ENCODE measurements around the gene MGLL. TPM values are rescaled to one million over a fixed set of nuclear protein-coding genes. Genes with fewer than 3 reads are reported as not detected.

MGLL gene
- polyA plus RNA-seq, 4 donors, result 24.7 to 47.2 (median 43.1) TPM

DNA sequence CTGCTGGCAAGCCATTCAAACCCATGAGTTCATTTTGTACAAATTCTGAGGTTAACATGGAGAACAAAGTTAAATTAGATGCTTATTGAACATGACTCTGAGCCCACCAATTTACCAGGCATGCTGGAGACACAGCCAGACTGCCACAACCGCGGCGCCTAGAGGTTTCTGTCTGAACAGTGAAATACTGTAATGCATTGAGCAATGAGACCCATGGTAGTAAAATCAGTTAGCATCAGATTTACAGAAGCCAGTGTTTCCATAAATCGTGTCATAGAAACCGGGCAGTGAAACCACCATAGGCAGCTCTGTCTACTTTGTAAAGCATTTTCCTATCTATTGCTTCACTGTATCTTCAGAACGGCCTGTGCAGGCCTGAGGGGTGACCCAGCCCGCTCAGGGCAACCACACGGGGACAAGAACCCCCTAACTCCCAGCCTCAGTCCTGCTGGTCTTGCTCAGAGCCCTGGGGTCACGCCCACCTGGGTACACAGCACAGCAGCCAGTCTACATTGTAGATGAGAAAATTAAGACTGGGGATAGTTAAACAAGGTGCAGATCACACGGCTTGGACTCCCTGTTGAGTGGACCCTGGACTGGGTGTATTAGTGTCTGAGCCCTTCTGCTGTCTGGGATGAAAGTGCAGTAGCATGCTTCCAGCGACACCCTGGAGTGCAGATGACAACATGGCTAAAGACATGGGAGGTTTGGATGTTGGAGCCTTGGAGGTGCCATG is 44.2 kb downstream of the MGLL start:
- Histone ChIP-seq H3K36me3 (ENCODE audit: control insufficient read depth in 3 of 3, insufficient read depth in 2 of 3, low read depth in 1 of 3, low read length in 3 of 3) (peaks cover 0 to 17% (median 2%) of the 10 kb centered on the region in 3 donors), H3K4me1 (ENCODE audit: control insufficient read depth in 3 of 3, insufficient read depth in 2 of 3, low read depth in 1 of 3, low read length in 2 of 3) (peaks cover 8 to 16% (median 13%) of the 10 kb centered on the region in 3 donors), H3K27me3 (ENCODE audit: control insufficient read depth in 3 of 3, insufficient read depth in 3 of 3, low read length in 3 of 3) (no peaks in the 10 kb centered on the region), H3K4me3 (ENCODE audit: low read depth in 1 of 3, low read length in 3 of 3) (no peak overlapping the region), H3K9me3 (ENCODE audit: control insufficient read depth in 2 of 2, insufficient read depth in 1 of 2, low read depth in 1 of 2, low read length in 1 of 2) (peaks cover 0 to 10% of the 10 kb centered on the region in 2 donors), H3K27ac (ENCODE audit: low read depth in 1 of 3, low read length in 2 of 3) (peak overlapping the region; percentile 37 to 78 (median 65))
- 53 to 79% (median 68%) methylated on average over 11 of the region's 11 CpGs for WGBS, 3 donors
- DNase-seq, result peak; percentile 87 to 93
- FAIRE-seq, result no peak

DNA sequence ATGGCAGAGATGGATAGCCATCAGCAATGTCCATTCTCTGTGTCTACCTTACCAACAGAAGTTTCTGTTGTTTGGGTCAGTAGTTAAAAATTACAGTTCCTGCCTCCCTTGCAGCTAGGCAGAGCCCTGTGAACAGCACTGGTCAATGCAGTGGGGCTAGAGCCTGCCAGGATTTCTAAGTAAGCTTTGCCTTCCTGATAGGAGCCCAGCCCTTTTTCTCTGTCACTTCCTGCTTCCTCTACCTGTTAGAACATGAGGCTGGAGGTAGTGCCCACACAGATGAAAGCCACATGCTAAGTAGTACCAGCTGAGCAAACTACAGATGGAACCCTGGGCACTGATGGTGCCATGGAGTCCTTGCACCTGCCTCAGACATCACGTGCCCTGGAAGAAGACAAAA is 45.0 kb downstream of the MGLL start:
- Histone ChIP-seq H3K4me1 (ENCODE audit: control insufficient read depth in 3 of 3, insufficient read depth in 2 of 3, low read depth in 1 of 3, low read length in 2 of 3) (peaks cover 8 to 16% (median 13%) of the 10 kb centered on the region in 3 donors), H3K9me3 (ENCODE audit: control insufficient read depth in 2 of 2, insufficient read depth in 1 of 2, low read depth in 1 of 2, low read length in 1 of 2) (peaks cover 0 to 15% of the 10 kb centered on the region in 2 donors), H3K4me3 (ENCODE audit: low read depth in 1 of 3, low read length in 3 of 3) (no peak overlapping the region), H3K27ac (ENCODE audit: low read depth in 1 of 3, low read length in 2 of 3) (peak overlapping the region in 1 of 3 donors; percentile 65), H3K27me3 (ENCODE audit: control insufficient read depth in 3 of 3, insufficient read depth in 3 of 3, low read length in 3 of 3) (no peaks in the 10 kb centered on the region), H3K36me3 (ENCODE audit: control insufficient read depth in 3 of 3, insufficient read depth in 2 of 3, low read depth in 1 of 3, low read length in 3 of 3) (peaks cover 0 to 20% (median 2%) of the 10 kb centered on the region in 3 donors)
- FAIRE-seq, result no peak
- peak in 1 of 2 donors; percentile 53 for DNase-seq
- WGBS, 3 donors, result 83 to 95% (median 88%) methylated on average over 1 of the region's 1 CpG

DNA sequence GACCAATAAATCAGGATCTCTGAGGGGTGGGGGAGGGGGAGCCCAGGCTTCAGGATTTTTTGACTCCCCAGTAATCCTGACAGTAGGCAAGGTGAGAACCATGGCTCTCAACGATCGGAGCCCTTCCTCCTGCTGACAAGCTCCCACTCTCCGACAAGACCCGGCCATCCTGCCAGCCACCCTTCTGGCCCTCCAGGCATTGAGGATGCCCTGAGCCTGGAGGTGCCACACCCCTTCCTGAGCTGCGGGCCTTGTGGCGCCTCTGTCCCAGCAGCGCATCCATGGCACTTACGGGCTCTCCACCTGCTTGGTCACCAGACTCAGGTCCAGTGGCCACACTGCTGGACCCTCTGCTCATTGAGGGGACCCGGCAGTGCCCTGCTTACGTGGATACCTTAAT is 46.0 kb downstream of the MGLL start:
- Histone ChIP-seq H3K27me3 (ENCODE audit: control insufficient read depth in 3 of 3, insufficient read depth in 3 of 3, low read length in 3 of 3) (no peaks in the 10 kb centered on the region), H3K4me1 (ENCODE audit: control insufficient read depth in 3 of 3, insufficient read depth in 2 of 3, low read depth in 1 of 3, low read length in 2 of 3) (peaks cover 8 to 16% (median 13%) of the 10 kb centered on the region in 3 donors), H3K27ac (ENCODE audit: low read depth in 1 of 3, low read length in 2 of 3) (peak overlapping the region in 2 of 3 donors; percentile 34 to 46), H3K36me3 (ENCODE audit: control insufficient read depth in 3 of 3, insufficient read depth in 2 of 3, low read depth in 1 of 3, low read length in 3 of 3) (peaks cover 0 to 20% (median 2%) of the 10 kb centered on the region in 3 donors), H3K9me3 (ENCODE audit: control insufficient read depth in 2 of 2, insufficient read depth in 1 of 2, low read depth in 1 of 2, low read length in 1 of 2) (peaks cover 0 to 16% of the 10 kb centered on the region in 2 donors), H3K4me3 (ENCODE audit: low read depth in 1 of 3, low read length in 3 of 3) (no peak overlapping the region)
- no peak for DNase-seq
- 93 to 96% (median 93%) methylated on average over 10 of the region's 10 CpGs for WGBS, 3 donors
- FAIRE-seq, result no peak

DNA sequence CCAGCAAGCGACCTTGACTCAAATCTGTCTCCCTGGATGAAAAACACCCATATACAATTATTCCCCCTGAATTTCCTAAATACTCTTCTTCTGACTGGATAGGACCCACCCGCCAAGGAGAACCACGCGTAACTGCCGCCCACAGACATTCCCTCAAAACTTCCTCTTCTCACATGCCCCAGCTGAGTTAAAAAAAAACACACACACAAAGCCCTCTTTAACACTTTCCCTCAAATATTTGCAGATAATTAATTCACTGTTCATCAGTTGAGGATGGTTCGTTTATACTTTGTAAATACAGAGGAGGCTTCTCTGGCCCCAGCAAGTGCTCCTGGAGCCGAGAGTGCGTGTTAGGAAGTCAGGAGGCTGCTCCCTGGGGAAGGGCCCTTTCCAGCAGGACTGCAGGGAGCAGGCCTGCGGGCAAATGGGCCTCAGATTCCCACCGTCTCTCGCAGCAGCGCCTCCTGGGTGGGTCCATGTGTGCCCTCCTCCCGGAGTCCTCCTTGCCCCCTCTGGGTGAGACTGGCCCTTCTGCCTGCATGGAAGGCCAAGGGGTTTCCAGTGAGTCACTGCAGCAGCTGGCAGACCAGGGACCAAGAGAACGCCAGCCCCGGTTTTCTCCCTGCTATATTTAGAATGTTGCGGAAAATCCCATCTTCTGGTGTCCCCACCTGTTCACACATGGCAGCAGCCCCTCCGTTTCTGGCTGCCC is 46.8 kb downstream of the MGLL start:
- Histone ChIP-seq H3K27ac (ENCODE audit: low read depth in 1 of 3, low read length in 2 of 3) (peak overlapping the region in 2 of 3 donors; percentile 34 to 69), H3K4me1 (ENCODE audit: control insufficient read depth in 3 of 3, insufficient read depth in 2 of 3, low read depth in 1 of 3, low read length in 2 of 3) (peaks cover 8 to 16% (median 13%) of the 10 kb centered on the region in 3 donors), H3K4me3 (ENCODE audit: low read depth in 1 of 3, low read length in 3 of 3) (no peak overlapping the region), H3K27me3 (ENCODE audit: control insufficient read depth in 3 of 3, insufficient read depth in 3 of 3, low read length in 3 of 3) (no peaks in the 10 kb centered on the region), H3K9me3 (ENCODE audit: control insufficient read depth in 2 of 2, insufficient read depth in 1 of 2, low read depth in 1 of 2, low read length in 1 of 2) (peaks cover 0 to 16% of the 10 kb centered on the region in 2 donors), H3K36me3 (ENCODE audit: control insufficient read depth in 3 of 3, insufficient read depth in 2 of 3, low read depth in 1 of 3, low read length in 3 of 3) (peaks cover 0 to 21% (median 2%) of the 10 kb centered on the region in 3 donors)
- FAIRE-seq (no peak), DNase-seq (peak in 1 of 2 donors; percentile 26)
- 38 to 71% (median 62%) methylated on average over 17 of the region's 17 CpGs for WGBS, 3 donors

DNA sequence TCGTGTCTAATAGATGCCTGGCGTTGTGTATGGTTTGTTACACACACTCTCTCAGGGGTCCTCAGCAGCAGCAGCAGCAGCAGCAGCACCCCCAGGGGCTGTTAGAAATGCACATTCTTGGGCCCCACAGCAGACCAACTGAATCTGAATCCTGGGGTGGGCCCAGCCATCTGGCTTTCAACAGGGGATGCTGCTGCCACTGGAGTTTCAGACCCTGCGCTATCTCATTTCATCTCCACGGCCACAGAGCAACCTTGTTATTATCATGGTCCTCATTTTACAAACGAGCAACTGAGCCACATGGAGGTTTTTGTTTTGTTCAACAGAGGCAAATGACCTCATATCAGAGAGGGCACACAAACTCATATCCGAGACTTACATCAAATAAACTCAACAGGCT is 47.7 kb downstream of the MGLL start:
- WGBS, 3 donors, result 73 to 79% (median 75%) methylated on average over 6 of the region's 6 CpGs
- H3K36me3 ChIP-seq (ENCODE audit: control insufficient read depth in 3 of 3, insufficient read depth in 2 of 3, low read depth in 1 of 3, low read length in 3 of 3), result peaks cover 0 to 21% (median 0%) of the 10 kb centered on the region in 3 donors
- H3K4me3 ChIP-seq (ENCODE audit: low read depth in 1 of 3, low read length in 3 of 3), result no peak overlapping the region
- no peak overlapping the region for H3K27ac ChIP-seq (ENCODE audit: low read depth in 1 of 3, low read length in 2 of 3)
- peaks cover 8 to 16% (median 11%) of the 10 kb centered on the region in 3 donors for H3K4me1 ChIP-seq (ENCODE audit: control insufficient read depth in 3 of 3, insufficient read depth in 2 of 3, low read depth in 1 of 3, low read length in 2 of 3)
- DNase-seq, result no peak
- no peaks in the 10 kb centered on the region for H3K27me3 ChIP-seq (ENCODE audit: control insufficient read depth in 3 of 3, insufficient read depth in 3 of 3, low read length in 3 of 3)
- H3K9me3 ChIP-seq (ENCODE audit: control insufficient read depth in 2 of 2, insufficient read depth in 1 of 2, low read depth in 1 of 2, low read length in 1 of 2), result peaks cover 0 to 16% of the 10 kb centered on the region in 2 donors
- no peak for FAIRE-seq

DNA sequence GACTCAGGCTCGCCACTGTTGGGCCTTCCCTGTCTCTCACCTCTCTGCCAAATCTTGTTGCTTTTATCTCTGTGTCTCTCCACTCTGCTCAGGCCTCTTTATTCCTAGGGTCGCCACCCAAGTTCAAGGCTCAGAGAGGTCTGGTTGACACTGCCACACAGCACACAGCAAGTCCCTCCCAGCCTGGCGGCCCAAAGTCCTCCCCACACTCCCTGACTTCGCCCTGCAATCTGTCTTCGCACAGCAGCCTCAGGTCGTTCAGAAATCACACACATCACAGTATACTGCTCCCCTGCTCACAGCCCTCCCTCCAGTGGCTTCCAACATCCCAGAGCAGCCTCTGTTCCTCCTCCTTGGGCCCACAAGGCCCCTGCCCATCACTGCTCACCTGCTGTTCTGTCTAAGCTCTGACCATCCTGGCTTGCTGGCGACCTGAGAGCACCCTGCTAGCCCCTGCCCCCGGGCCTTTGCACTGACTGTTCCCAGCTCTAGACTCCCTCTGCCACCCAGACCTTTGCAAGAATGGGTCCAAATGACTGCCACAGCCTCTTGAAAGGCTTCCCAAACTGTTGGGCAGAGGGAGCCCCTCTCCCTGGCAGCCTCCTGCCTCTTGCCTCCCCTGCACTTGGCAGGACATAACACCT is 48.4 kb downstream of the MGLL start:
- FAIRE-seq (no peak), DNase-seq (peak in 1 of 2 donors; percentile 51)
- Histone ChIP-seq H3K4me1 (ENCODE audit: control insufficient read depth in 3 of 3, insufficient read depth in 2 of 3, low read depth in 1 of 3, low read length in 2 of 3) (peaks cover 5 to 16% (median 8%) of the 10 kb centered on the region in 3 donors), H3K27me3 (ENCODE audit: control insufficient read depth in 3 of 3, insufficient read depth in 3 of 3, low read length in 3 of 3) (no peaks in the 10 kb centered on the region), H3K27ac (ENCODE audit: low read depth in 1 of 3, low read length in 2 of 3) (no peak overlapping the region), H3K9me3 (ENCODE audit: control insufficient read depth in 2 of 2, insufficient read depth in 1 of 2, low read depth in 1 of 2, low read length in 1 of 2) (peaks cover 0 to 17% of the 10 kb centered on the region in 2 donors), H3K4me3 (ENCODE audit: low read depth in 1 of 3, low read length in 3 of 3) (no peak overlapping the region), H3K36me3 (ENCODE audit: control insufficient read depth in 3 of 3, insufficient read depth in 2 of 3, low read depth in 1 of 3, low read length in 3 of 3) (peaks cover 0 to 22% (median 0%) of the 10 kb centered on the region in 3 donors)
- WGBS, 3 donors, result 65 to 82% (median 77%) methylated on average over 8 of the region's 8 CpGs

DNA sequence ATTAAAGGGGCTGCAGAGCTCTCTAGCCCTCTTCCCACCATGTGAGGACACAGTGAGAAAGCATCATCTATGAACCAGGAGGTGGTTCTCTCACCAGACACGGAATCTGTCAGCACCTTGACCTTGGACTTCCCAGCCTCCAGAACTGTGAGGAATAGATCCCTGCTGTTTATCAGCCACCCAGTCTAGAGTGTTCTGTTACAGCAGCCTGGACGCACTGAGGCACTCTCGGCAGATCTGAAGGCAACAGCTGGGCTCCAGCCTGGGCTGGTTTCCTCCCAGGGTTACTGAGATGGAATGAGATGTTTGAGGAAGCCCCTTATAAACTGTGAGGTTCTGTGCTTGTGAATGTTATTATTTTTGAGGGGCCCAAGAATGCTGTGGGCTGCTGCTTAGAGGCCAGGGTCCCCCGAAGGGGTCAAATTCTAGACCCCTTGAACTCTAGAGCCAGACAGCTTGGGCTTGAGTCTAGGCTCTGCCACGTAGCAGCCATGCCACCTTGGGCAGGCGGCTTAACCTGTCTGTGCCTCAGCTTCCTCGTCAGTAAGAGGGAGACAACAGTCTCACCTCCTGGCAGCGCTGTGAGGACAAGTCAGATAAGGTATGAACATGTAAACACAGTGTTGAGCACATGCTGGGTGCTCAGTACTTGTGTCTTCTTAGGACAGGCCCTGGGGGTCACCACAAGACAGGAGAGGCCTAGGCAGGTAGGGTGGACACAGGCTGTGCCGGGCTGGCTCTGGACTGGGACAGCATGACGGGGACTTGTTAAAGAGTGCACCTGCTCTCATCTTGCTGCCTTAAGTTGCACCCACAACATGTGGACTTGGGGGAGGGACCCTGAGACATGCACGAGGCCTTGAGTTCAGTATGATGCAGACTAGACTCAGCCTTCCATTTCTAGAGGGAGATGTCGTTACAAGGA is 49.2 kb downstream of the MGLL start:
- DNase-seq, result no peak
- 88 to 92% (median 88%) methylated on average over 12 of the region's 12 CpGs for WGBS, 3 donors
- FAIRE-seq, result no peak
- Histone ChIP-seq H3K27ac (ENCODE audit: low read depth in 1 of 3, low read length in 2 of 3) (no peak overlapping the region), H3K4me1 (ENCODE audit: control insufficient read depth in 3 of 3, insufficient read depth in 2 of 3, low read depth in 1 of 3, low read length in 2 of 3) (peaks cover 5 to 14% (median 10%) of the 10 kb centered on the region in 3 donors), H3K4me3 (ENCODE audit: low read depth in 1 of 3, low read length in 3 of 3) (no peak overlapping the region), H3K36me3 (ENCODE audit: control insufficient read depth in 3 of 3, insufficient read depth in 2 of 3, low read depth in 1 of 3, low read length in 3 of 3) (peaks cover 0 to 26% (median 0%) of the 10 kb centered on the region in 3 donors), H3K9me3 (ENCODE audit: control insufficient read depth in 2 of 2, insufficient read depth in 1 of 2, low read depth in 1 of 2, low read length in 1 of 2) (peaks cover 0 to 25% of the 10 kb centered on the region in 2 donors), H3K27me3 (ENCODE audit: control insufficient read depth in 3 of 3, insufficient read depth in 3 of 3, low read length in 3 of 3) (no peaks in the 10 kb centered on the region)
